ENCODE data around the gene GFOD1. TPM values are rescaled to one million over a fixed set of nuclear protein-coding genes. Genes with fewer than 3 reads are reported as not detected.

Gene GFOD1, protein sequence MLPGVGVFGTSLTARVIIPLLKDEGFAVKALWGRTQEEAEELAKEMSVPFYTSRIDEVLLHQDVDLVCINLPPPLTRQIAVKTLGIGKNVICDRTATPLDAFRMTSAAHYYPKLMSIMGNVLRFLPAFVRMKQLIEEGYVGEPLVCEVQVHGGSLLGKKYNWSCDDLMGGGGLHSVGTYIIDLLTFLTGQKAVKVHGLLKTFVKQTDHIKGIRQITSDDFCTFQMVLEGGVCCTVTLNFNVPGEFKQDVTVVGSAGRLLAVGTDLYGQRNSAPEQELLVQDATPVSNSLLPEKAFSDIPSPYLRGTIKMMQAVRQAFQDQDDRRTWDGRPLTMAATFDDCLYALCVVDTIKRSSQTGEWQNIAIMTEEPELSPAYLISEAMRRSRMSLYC
- 0.81 and 0.98 TPM in 2 replicates for total RNA-seq
- long read RNA-seq, result 0 reads

DNA sequence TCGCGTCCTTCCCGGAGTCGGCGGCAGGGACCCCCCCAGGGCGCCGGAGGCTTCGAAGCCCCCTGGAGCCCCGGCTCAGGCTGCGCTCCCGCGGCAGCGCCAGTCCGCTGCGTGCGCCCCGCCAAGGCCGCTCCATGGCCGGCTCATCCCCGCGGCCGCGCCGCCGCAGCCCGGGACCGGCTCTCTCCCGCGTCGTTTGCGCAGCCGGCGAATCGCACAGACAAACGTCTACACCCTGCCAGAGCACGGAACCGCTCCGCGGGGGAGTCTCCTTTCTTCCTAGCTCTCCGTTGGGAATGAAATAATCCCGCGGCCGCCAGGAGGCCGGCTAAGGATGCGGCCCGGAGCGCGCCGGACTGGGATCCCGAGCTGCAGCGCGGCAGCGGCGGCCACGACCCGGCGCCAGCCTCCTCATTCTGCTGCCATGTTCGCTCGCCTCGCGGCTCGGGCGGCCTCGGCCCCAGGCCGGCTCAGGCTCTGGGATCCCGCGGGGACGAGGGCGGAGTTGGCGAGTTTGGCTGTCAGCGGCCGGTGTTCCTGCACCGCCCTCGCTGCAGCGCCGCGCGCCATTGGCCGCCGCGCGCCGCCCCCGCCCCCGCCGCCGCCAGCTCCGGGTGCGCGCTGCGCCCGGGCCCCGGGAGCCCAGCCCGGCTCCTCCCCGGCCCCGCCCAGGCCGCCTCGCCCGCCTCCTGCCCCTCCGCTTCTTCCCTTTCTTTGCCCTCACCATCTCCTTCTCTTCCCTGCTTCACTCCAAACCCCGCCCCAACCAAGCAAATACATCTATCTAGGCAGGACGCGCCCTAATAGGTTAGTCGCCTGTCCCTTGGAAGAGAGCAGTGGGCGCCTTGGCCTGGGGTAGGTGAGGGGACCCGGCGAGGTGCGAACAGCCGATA is at the start of gene GFOD1:
Gene GFOD1 (minus strand): TSS at position 479 of the 893 bp plus-strand sequence. CDS start 710 bp downstream, outside the sequence.
- H3K9me3 Mint-ChIP-seq (ENCODE audit: low read depth), result no peaks in the 10 kb centered on the region
- TF ChIP-seq, protein P1, sequence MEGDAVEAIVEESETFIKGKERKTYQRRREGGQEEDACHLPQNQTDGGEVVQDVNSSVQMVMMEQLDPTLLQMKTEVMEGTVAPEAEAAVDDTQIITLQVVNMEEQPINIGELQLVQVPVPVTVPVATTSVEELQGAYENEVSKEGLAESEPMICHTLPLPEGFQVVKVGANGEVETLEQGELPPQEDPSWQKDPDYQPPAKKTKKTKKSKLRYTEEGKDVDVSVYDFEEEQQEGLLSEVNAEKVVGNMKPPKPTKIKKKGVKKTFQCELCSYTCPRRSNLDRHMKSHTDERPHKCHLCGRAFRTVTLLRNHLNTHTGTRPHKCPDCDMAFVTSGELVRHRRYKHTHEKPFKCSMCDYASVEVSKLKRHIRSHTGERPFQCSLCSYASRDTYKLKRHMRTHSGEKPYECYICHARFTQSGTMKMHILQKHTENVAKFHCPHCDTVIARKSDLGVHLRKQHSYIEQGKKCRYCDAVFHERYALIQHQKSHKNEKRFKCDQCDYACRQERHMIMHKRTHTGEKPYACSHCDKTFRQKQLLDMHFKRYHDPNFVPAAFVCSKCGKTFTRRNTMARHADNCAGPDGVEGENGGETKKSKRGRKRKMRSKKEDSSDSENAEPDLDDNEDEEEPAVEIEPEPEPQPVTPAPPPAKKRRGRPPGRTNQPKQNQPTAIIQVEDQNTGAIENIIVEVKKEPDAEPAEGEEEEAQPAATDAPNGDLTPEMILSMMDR (IDR thresholded peaks at IDR 0.05; ENCODE audit: unreplicated experiment), result peak; percentile 37
- peak; percentile 49 for DNase-seq (ENCODE audit: low spot score, unreplicated experiment)
- H3K36me3 Mint-ChIP-seq (ENCODE audit: insufficient read depth), result no peaks in the 10 kb centered on the region
- H3K4me1 Mint-ChIP-seq (ENCODE audit: low read depth), result peaks cover 9% of the 10 kb centered on the region
- H3K4me3 Mint-ChIP-seq (ENCODE audit: low read depth), result peak within 1 kb of the TSS; percentile 76
- no peak within 1 kb of the TSS for H3K27ac Mint-ChIP-seq
- H3K27me3 Mint-ChIP-seq, result peaks cover 70% of the 10 kb centered on the region

DNA sequence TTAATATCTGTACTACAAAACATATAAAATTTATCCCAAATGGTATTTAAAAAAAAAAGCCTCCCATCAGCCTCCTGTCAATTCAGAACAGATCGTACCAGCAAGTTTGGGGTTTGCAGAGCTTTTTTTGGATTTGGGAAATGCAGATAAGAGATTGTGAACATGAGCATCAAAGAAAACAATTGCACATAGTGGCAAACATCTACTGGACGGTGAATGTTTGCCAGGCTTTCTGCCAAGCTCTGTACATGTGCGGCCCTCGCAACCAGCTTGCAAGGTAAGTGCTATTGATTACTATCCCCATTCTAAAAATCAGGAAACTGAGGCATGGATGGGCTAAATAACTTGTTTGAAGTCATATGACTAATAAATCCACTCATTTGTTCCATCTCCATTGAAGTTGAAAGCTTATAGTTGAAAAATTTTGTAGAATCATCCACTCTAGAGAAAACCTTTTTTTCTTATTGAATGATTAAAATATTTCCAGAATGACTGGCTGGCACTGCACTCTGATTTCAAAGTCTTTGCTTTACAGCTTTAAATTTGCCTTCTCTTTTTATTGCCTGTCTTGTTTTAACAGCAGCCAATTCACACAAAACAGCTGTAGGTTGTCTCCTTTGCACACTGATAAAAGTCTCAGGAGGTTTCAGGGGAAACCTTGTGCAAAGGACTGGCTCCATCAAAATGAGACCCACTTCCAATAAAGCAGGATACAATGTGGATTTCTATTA is 49.6 kb upstream of the GFOD1 start:
- peaks cover 5% of the 10 kb centered on the region for H3K27me3 Mint-ChIP-seq
- H3K4me1 Mint-ChIP-seq (ENCODE audit: low read depth), result no peaks in the 10 kb centered on the region
- TF ChIP-seq, protein P1 (IDR thresholded peaks at IDR 0.05; ENCODE audit: unreplicated experiment), result no peak
- H3K4me3 Mint-ChIP-seq (ENCODE audit: low read depth), result no peak overlapping the region
- no peaks in the 10 kb centered on the region for H3K9me3 Mint-ChIP-seq (ENCODE audit: low read depth)
- no peak overlapping the region for H3K27ac Mint-ChIP-seq
- no peak for DNase-seq (ENCODE audit: low spot score, unreplicated experiment)
- no peaks in the 10 kb centered on the region for H3K36me3 Mint-ChIP-seq (ENCODE audit: insufficient read depth)

DNA sequence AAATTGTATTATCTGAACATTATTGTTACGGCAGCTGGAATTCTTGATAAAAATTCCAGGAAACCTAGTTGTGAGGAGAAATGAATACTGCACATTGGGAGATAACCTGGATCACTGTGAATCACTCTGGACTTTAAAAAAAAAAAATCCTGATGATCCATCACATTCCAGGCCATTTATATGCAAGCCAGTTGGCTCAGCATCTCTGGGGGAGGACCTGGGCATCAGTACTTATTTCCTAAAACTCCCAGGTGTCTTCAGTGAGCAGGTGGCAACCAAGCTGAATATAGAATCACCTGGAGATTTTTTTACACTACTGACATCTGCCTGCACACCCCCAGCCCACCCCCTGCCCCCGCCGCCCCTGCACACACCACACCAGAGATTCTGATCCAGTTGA is 47.9 kb upstream of the GFOD1 start:
- no peaks in the 10 kb centered on the region for H3K9me3 Mint-ChIP-seq (ENCODE audit: low read depth)
- H3K27ac Mint-ChIP-seq, result no peak overlapping the region
- DNase-seq (ENCODE audit: low spot score, unreplicated experiment), result no peak
- H3K27me3 Mint-ChIP-seq, result peaks cover 8% of the 10 kb centered on the region
- no peak overlapping the region for H3K4me3 Mint-ChIP-seq (ENCODE audit: low read depth)
- no peaks in the 10 kb centered on the region for H3K36me3 Mint-ChIP-seq (ENCODE audit: insufficient read depth)
- H3K4me1 Mint-ChIP-seq (ENCODE audit: low read depth), result no peaks in the 10 kb centered on the region
- TF ChIP-seq, protein P1 (IDR thresholded peaks at IDR 0.05; ENCODE audit: unreplicated experiment), result no peak

DNA sequence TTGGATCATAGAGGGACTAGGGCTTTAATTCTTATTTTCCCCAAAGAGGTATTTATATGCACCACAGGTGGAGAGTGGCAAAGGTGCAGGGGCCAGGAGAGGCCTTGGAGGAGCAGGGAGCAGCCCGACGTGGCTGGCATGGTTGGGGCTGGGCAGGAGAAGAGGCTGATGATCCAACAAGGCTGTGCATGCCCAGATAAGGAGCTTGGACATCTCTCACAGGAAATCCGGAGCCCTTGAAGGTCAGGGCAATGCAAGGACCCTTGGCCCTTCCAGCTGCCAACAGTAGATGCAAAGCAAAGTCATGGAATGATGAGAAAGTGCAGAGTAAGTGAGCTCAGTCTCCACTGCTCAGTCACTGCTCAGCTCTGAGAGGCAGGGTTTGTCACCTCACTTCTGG is 47.1 kb upstream of the GFOD1 start:
- Mint-ChIP-seq H3K4me3 (ENCODE audit: low read depth) (no peak overlapping the region), H3K27ac (no peak overlapping the region), H3K36me3 (ENCODE audit: insufficient read depth) (no peaks in the 10 kb centered on the region), H3K9me3 (ENCODE audit: low read depth) (no peaks in the 10 kb centered on the region), H3K4me1 (ENCODE audit: low read depth) (no peaks in the 10 kb centered on the region), H3K27me3 (peaks cover 8% of the 10 kb centered on the region)
- no peak for DNase-seq (ENCODE audit: low spot score, unreplicated experiment)
- TF ChIP-seq, protein P1 (IDR thresholded peaks at IDR 0.05; ENCODE audit: unreplicated experiment), result no peak

DNA sequence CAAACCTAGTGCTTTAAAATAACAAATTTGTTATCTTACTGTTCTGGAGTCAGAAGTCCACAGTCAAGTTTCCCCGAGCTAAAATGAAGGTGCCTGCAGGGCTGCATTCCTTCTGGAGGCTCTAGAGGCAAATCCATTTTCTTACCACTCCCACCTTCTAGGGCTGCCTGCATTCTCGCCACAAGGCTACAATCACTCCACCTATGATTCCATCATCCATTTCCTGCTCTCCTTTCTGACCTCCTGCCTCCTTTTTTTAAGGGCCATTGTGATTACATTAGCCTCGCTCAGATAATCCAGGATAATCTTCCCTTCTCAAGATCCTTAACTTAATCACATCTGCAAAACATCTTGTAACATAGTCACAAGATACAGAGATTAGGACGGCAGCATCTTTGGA is 44.6 kb upstream of the GFOD1 start:
- Mint-ChIP-seq H3K4me3 (ENCODE audit: low read depth) (no peak overlapping the region), H3K9me3 (ENCODE audit: low read depth) (no peaks in the 10 kb centered on the region), H3K4me1 (ENCODE audit: low read depth) (peaks cover 5% of the 10 kb centered on the region), H3K36me3 (ENCODE audit: insufficient read depth) (no peaks in the 10 kb centered on the region), H3K27me3 (peaks cover 8% of the 10 kb centered on the region), H3K27ac (no peak overlapping the region)
- TF ChIP-seq, protein P1 (IDR thresholded peaks at IDR 0.05; ENCODE audit: unreplicated experiment), result no peak
- DNase-seq (ENCODE audit: low spot score, unreplicated experiment), result no peak

Measured in progenitor cell of endocrine pancreas (in vitro differentiated cells).